ENCODE results near the gene MRI1.
"Not testable (repeated sequence)": the region's sequence is repeated elsewhere in the genome, so short reads cannot be mapped to it uniquely, and the experiment has no call there.

The MRI1 gene

DNA sequence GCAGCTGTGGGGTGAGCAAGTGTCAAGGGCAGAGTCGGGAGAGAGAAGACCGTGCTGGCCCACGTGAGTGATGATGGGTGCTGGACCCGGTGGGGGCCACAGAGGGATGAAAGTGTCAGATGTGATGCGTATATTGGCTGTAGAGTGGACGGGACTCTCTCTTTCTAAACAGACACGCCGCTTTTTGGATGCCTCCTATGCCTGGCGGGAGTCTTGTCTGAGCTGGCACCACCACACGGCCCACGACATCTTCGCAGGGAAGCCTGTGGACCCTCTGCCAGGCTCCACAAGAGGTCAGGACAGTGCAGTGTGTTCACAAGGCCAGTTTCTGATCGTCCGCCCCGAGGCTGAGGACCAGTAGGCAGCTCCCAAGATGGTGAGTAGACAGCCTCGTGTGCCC is 12.9 kb upstream of the MRI1 start:
- no peaks in the 10 kb centered on the region for H3K27me3 Mint-ChIP-seq (ENCODE audit: low read depth, poor library complexity)
- TF ChIP-seq, protein P1, sequence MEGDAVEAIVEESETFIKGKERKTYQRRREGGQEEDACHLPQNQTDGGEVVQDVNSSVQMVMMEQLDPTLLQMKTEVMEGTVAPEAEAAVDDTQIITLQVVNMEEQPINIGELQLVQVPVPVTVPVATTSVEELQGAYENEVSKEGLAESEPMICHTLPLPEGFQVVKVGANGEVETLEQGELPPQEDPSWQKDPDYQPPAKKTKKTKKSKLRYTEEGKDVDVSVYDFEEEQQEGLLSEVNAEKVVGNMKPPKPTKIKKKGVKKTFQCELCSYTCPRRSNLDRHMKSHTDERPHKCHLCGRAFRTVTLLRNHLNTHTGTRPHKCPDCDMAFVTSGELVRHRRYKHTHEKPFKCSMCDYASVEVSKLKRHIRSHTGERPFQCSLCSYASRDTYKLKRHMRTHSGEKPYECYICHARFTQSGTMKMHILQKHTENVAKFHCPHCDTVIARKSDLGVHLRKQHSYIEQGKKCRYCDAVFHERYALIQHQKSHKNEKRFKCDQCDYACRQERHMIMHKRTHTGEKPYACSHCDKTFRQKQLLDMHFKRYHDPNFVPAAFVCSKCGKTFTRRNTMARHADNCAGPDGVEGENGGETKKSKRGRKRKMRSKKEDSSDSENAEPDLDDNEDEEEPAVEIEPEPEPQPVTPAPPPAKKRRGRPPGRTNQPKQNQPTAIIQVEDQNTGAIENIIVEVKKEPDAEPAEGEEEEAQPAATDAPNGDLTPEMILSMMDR (IDR thresholded peaks at IDR 0.05): no peak
- H3K27ac Mint-ChIP-seq: no peak overlapping the region
- H3K36me3 Mint-ChIP-seq (ENCODE audit: low read depth): peaks cover 21% of the 10 kb centered on the region
- H3K4me1 Mint-ChIP-seq: peaks cover 10% of the 10 kb centered on the region
- peaks cover 10% of the 10 kb centered on the region for H3K9me3 Mint-ChIP-seq
- H3K4me3 Mint-ChIP-seq: no peak overlapping the region
- DNase-seq: no peak

DNA sequence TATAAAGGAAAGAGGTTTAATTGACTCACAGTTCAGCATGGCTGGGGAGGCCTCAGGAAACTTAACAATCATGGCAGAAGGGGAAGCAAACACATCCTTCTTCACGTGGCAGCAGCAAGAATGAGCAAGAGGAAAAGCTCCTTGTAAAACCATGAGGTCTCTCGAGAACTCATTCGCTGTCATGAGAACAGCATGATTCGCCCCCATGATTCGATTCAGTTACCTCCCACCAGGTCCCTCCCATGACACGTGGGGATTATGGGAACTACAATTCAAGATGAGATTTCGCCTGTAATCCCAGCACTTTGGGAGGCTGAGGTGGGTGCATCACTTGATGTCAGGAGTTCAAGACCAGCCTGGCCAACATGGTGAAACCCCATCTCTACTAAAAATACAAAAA is 10.7 kb upstream of the MRI1 start:
- DNase-seq; H3K4me3 Mint-ChIP-seq; H3K4me1 Mint-ChIP-seq; H3K27ac Mint-ChIP-seq; H3K9me3 Mint-ChIP-seq; H3K27me3 Mint-ChIP-seq (ENCODE audit: low read depth, poor library complexity): not testable (repeated sequence)
- peaks cover 40% of the 10 kb centered on the region for H3K36me3 Mint-ChIP-seq (ENCODE audit: low read depth)

DNA sequence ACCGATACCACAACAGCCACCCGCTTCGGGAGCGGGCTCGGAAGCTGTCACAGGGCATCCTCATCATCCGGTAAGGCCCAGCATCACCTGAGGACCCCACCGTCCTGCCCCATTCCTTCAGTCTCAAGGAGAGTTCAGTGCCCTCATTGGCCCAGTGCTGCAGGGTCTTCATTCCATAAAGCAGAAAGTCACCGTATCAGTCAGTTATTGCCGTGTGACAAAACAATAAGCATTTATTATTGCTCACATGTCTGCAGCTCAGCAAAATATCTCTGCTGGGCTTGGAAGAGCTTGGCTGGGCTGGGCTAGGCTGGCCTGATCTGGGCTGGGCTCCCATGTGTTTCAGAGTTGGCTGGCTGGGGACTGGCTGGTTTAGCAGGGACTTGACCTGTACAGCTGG is 8.1 kb upstream of the MRI1 start:
- Mint-ChIP-seq H3K4me3 (no peak overlapping the region), H3K27ac (peak overlapping the region; percentile 40), H3K36me3 (ENCODE audit: low read depth) (peaks cover 55% of the 10 kb centered on the region), H3K27me3 (ENCODE audit: low read depth, poor library complexity) (no peaks in the 10 kb centered on the region), H3K4me1 (no peaks in the 10 kb centered on the region), H3K9me3 (no peaks in the 10 kb centered on the region)
- TF ChIP-seq, protein P1 (IDR thresholded peaks at IDR 0.05): no peak
- no peak for DNase-seq

DNA sequence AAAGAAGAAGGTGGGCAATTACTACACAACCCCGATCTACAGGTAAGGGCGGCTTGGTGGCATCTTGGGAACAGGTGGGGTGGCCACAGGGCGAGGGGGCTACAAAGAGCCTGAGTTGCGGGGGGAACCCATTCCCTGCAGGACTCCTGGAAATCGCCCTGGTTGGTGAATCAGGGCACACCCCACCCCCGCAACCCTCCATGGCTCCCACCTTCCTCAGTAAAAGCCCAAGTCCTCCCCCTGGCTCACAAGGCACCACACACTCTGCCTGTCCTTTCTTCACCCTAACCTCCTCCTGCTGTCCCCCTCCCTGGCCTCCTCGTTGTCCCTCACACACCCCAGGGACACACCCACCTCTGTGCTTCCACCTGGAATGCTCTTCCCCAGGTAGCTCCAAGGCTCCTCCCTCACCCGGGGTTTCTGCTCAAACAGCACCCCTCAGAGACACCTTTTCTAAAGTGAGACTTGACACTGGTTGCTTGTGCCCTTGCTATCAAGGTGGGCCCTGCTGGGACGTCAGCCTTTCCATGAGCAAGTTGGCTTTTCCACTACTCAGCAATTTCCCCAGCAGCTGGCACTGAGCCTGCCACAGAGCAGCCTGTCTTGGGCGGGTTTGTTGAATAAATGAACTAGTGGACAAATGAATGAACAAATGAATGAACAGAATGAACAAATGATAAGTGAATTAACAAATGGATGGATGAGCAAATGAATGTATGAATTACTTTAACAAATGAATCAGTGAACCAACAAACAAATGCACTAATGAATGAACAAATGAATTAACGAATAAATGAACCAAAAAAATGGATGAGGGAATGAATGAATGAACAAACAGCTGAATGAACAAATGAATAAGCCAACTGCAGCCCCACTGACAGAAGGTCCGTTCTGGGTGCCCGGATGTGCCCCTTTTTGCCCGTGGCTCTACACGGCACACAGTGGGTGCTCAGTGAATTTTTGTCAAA is 6.2 kb upstream of the MRI1 start:
- peaks cover 62% of the 10 kb centered on the region for H3K36me3 Mint-ChIP-seq (ENCODE audit: low read depth)
- H3K27ac Mint-ChIP-seq: peak overlapping the region; percentile 58
- DNase-seq: no peak
- H3K9me3 Mint-ChIP-seq: no peaks in the 10 kb centered on the region
- H3K4me3 Mint-ChIP-seq: no peak overlapping the region
- H3K4me1 Mint-ChIP-seq: no peaks in the 10 kb centered on the region
- no peaks in the 10 kb centered on the region for H3K27me3 Mint-ChIP-seq (ENCODE audit: low read depth, poor library complexity)
- TF ChIP-seq, protein P1 (IDR thresholded peaks at IDR 0.05): no peak

DNA sequence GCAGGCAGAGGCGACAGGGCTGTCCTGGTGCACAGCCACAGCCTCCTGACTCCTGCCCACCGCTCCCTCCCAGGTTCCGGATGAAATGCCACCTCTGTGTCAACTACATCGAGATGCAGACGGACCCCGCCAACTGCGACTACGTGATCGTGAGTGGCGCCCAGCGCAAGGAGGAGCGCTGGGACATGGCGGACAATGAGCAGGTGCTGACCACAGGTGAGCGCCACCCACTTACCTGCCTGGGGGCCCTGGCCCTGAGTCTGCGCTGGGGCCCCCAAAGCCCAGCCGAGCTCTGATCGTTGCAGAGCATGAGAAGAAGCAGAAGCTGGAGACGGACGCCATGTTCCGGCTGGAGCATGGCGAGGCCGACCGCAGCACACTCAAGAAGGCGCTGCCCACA is 5.5 kb upstream of the MRI1 start:
- TF ChIP-seq, protein P1 (IDR thresholded peaks at IDR 0.05): no peak
- no peak overlapping the region for H3K4me3 Mint-ChIP-seq
- H3K27me3 Mint-ChIP-seq (ENCODE audit: low read depth, poor library complexity): no peaks in the 10 kb centered on the region
- H3K36me3 Mint-ChIP-seq (ENCODE audit: low read depth): peaks cover 68% of the 10 kb centered on the region
- no peaks in the 10 kb centered on the region for H3K9me3 Mint-ChIP-seq
- H3K27ac Mint-ChIP-seq: no peak overlapping the region
- no peak for DNase-seq
- H3K4me1 Mint-ChIP-seq: no peaks in the 10 kb centered on the region

DNA sequence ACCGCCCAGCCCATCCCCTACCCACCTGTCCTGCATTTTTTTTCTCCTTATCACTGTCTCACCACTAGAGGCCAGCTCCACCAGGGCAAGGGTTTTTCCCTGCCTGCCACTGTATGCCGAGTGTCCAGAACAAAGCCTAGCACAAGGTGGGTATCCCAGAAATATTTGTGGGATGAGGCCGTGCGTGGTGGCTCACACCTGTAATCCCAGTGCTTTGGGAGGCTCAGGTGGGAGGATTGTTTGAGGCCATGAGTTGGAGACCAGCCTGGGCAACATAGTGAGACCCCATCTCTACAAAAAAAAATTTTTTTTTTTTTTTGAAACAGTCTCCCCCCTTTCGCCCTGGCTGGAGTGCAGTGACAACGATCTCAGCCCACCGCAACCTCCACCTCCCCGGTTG is 2.9 kb upstream of the MRI1 start:
- TF ChIP-seq, protein P1 (IDR thresholded peaks at IDR 0.05): no peak
- DNase-seq: no peak
- H3K4me1 Mint-ChIP-seq: peaks cover 8% of the 10 kb centered on the region
- peaks cover 2% of the 10 kb centered on the region for H3K27me3 Mint-ChIP-seq (ENCODE audit: low read depth, poor library complexity)
- H3K4me3 Mint-ChIP-seq: no peak overlapping the region
- no peaks in the 10 kb centered on the region for H3K9me3 Mint-ChIP-seq
- no peak overlapping the region for H3K27ac Mint-ChIP-seq
- peaks cover 56% of the 10 kb centered on the region for H3K36me3 Mint-ChIP-seq (ENCODE audit: low read depth)

All from nephron progenitor cell (in vitro differentiated cells).